SK-N-SH (cell line): ENCODE results near the gene FAM168A. TPM values are rescaled to one million over a fixed set of nuclear protein-coding genes. Genes with fewer than 3 reads are reported as not detected.

Source experiments
- CTCF ChIA-PET: fragments of 300-600, 350-600 bp; formaldehyde crosslinking; extraction: SDS; loops from one replicate; lab custom pipeline; 2021; lab: Yijun Ruan, JAX
- POLR2A ChIA-PET: fragments of 350-600 bp; sonication (Branson Sonifier 250); formaldehyde crosslinking; extraction: SDS; loops from one replicate; lab custom pipeline; 2020; ENCODE audit warnings: antibody characterized with exemption, inconsistent platforms; lab: Yijun Ruan, JAX
- DNase-seq: peaks from one replicate; pipeline ENCODE4 v3.0.0; 2012
- H2AFZ ChIP-seq: fragments of 200-600 bp; sonication (generic); 2 replicates; pipeline ENCODE4 v1.8.1; 2016; ENCODE audit warnings: antibody characterized with exemption, mild to moderate bottlenecking, low read depth
- H3F3A ChIP-seq: fragments of 200-600 bp; sonication (generic); replicated peaks from 2 replicates; pipeline ENCODE3; 2016; ENCODE audit warnings: antibody characterized with exemption, mild to moderate bottlenecking; ENCODE audit not compliant: insufficient read depth
- H3K27ac ChIP-seq, 2 experiments: fragments of 200-500 bp in 1 of 2; fragments of 200-600 bp in 1 of 2; sonication (Bioruptor generic) in 1 of 2; sonication (generic), shearing (Covaris generic) in 1 of 2; 2 replicates each; pipeline versions ENCODE4 v1.5.1 to v1.6.1; 2014 to 2016; ENCODE audit warnings: low read depth in 2 of 2, inconsistent platforms in 1 of 2, low read length in 1 of 2, mild to moderate bottlenecking in 1 of 2, mixed read lengths in 1 of 2
- H3K27me3 ChIP-seq: fragments of 200-600 bp; sonication (generic), shearing (Covaris generic); 2 replicates; pipeline ENCODE4 v1.6.1; 2016; ENCODE audit warnings: mixed run types; ENCODE audit not compliant: insufficient read depth
- H3K36me3 ChIP-seq, 2 experiments: fragments of 200-500 bp in 1 of 2; fragments of 200-600 bp in 1 of 2; sonication (Bioruptor generic) in 1 of 2; sonication (generic) in 1 of 2; replicated peaks in 1 of 2; 2 replicates each; pipeline versions ENCODE3 to v1.5.1; 2014 to 2016; ENCODE audit warnings: low read length in 1 of 2, mild to moderate bottlenecking in 1 of 2; ENCODE audit not compliant: insufficient read depth in 2 of 2, control insufficient read depth in 1 of 2
- H3K4me1 ChIP-seq, 2 experiments: fragments of 200-500 bp in 1 of 2; fragments of 200-600 bp in 1 of 2; sonication (Bioruptor generic) in 1 of 2; sonication (generic), shearing (Covaris generic) in 1 of 2; 2 replicates each; pipeline versions ENCODE4 v1.5.1 to v1.6.1; 2014 to 2016; ENCODE audit warnings: low read depth in 1 of 2, low read length in 1 of 2, mixed run types in 1 of 2; ENCODE audit not compliant: insufficient read depth in 2 of 2, control insufficient read depth in 1 of 2
- H3K4me2 ChIP-seq: fragments of 200-600 bp; sonication (generic), shearing (Covaris generic); 2 replicates; pipeline ENCODE4 v1.6.1; 2017; ENCODE audit warnings: mixed run types
- H3K4me3 ChIP-seq, 2 experiments: fragments of 200-500 bp in 1 of 2; fragments of 200-600 bp in 1 of 2; sonication (Bioruptor generic) in 1 of 2; sonication (generic), shearing (Covaris generic) in 1 of 2; 2 replicates each; pipeline versions ENCODE4 v1.5.1 to v1.8.1; 2014 to 2016; ENCODE audit warnings: low read depth in 2 of 2, inconsistent platforms in 1 of 2, low read length in 1 of 2, mild to moderate bottlenecking in 1 of 2, mixed read lengths in 1 of 2, moderate library complexity in 1 of 2
- H3K79me2 ChIP-seq: fragments of 200-600 bp; sonication (generic); 2 replicates; pipeline ENCODE4 v1.8.1; 2017; ENCODE audit warnings: mild to moderate bottlenecking; ENCODE audit not compliant: insufficient read depth
- H3K9ac ChIP-seq: fragments of 200-600 bp; sonication (generic); 2 replicates; pipeline ENCODE4 v1.6.1; 2017; ENCODE audit warnings: mixed run types
- H3K9me2 ChIP-seq: fragments of 200-600 bp; sonication (generic); 2 replicates; pipeline ENCODE4 v1.6.1; 2017; ENCODE audit warnings: mixed run types
- H3K9me3 ChIP-seq: fragments of 200-600 bp; sonication (generic); 2 replicates; pipeline ENCODE4 v1.6.1; 2017; ENCODE audit warnings: mixed run types, mild to moderate bottlenecking, moderate library complexity
- H4K20me1 ChIP-seq: fragments of 200-600 bp; sonication (generic); 2 replicates; pipeline ENCODE4 v1.6.1; 2017; ENCODE audit warnings: mild to moderate bottlenecking, mixed run types; ENCODE audit not compliant: insufficient read depth
- CHD2 ChIP-seq: fragments of 150-350 bp; IDR thresholded peaks from 2 replicates; pipeline ENCODE4 v1.6.1; 2018; ENCODE audit warnings: low read length; ENCODE audit not compliant: partially characterized antibody
- EP300 ChIP-seq, 2 experiments: IDR thresholded peaks; 2 replicates each; pipeline versions ENCODE4 v1.4.0 to v1.6.1; 2012; ENCODE audit warnings: borderline replicate concordance in 1 of 2, low read depth in 1 of 2, low read length in 1 of 2
- FOXJ3 ChIP-seq: sonication (generic); formaldehyde crosslinking; IDR thresholded peaks from 2 replicates; pipeline ENCODE4 v1.5.1; 2020; ENCODE audit warnings: mild to moderate bottlenecking, missing genetic modification reagents
- JUND ChIP-seq: IDR thresholded peaks from 2 replicates; pipeline ENCODE4 v1.4.0; 2012
- MXI1 ChIP-seq: IDR thresholded peaks from 2 replicates; pipeline ENCODE4 v1.6.1; 2012; ENCODE audit warnings: mild to moderate bottlenecking, low read depth, low read length, improper control_type of control experiment
- NFIC ChIP-seq: IDR thresholded peaks from 2 replicates; pipeline ENCODE4 v1.4.0; 2012; ENCODE audit warnings: borderline replicate concordance
- POLR2AphosphoS5 ChIP-seq: IDR thresholded peaks from 2 replicates; pipeline ENCODE4 v1.6.1; 2012; ENCODE audit warnings: low read depth, low read length
- RAD21 ChIP-seq: IDR thresholded peaks from 2 replicates; pipeline ENCODE4 v1.6.1; 2012; ENCODE audit warnings: mild to moderate bottlenecking, low read length
- RCOR1 ChIP-seq: fragments of 150-350 bp; IDR thresholded peaks from 2 replicates; pipeline ENCODE4 v1.6.1; 2017; ENCODE audit warnings: antibody characterized with exemption, low read length
- RFX5 ChIP-seq: IDR thresholded peaks from 2 replicates; pipeline ENCODE4 v1.6.1; 2012; ENCODE audit warnings: mild to moderate bottlenecking, improper control_type of control experiment, low read length
- SIN3A ChIP-seq: IDR thresholded peaks from 2 replicates; pipeline ENCODE4 v1.6.1; 2012; ENCODE audit warnings: low read depth, mild to moderate bottlenecking, low read length, moderate library complexity, borderline replicate concordance
- SMC3 ChIP-seq: IDR thresholded peaks from 2 replicates; pipeline ENCODE4 v1.6.1; 2012; ENCODE audit warnings: low read depth, low read length, improper control_type of control experiment
- TCF12 ChIP-seq: IDR thresholded peaks from 2 replicates; pipeline ENCODE4 v1.4.0; 2012
- TEAD4 ChIP-seq: IDR thresholded peaks from 2 replicates; pipeline ENCODE4 v1.4.0; 2012; ENCODE audit warnings: mild to moderate bottlenecking, borderline replicate concordance; ENCODE audit not compliant: insufficient read depth
- YY1 ChIP-seq: IDR thresholded peaks from 2 replicates; pipeline ENCODE4 v1.4.0; 2012; ENCODE audit warnings: low read depth, mild to moderate bottlenecking
- WGBS: methylation state at CpG from one replicate; pipeline ENCODE4 v1.1.6; 2017; ENCODE audit warnings: low lambda C conversion rate; 5-methylcytosine and 5-hydroxymethylcytosine counted together
- polyA plus RNA-seq, 3 experiments: library from polyadenylated mRNA; depleted of rRNA; stranded (reverse); fragments of >200 nt; gene quantifications; 2 replicates each; pipeline ENCODE4 v1.2.3, GENCODE V29; 2012
- TF ChIP-seq, protein P1 (sequence below): fragments of 200-600 bp; sonication (generic); IDR thresholded peaks from 2 replicates; pipeline ENCODE4 v1.6.1; 2017; ENCODE audit warnings: antibody characterized with exemption, mild to moderate bottlenecking, moderate library complexity
- TF ChIP-seq, protein P2 (sequence below): fragments of 150-350 bp; IDR thresholded peaks from 2 replicates; pipeline ENCODE4 v1.6.1; 2017; ENCODE audit warnings: antibody characterized with exemption, low read length, low read depth, borderline replicate concordance
- TF ChIP-seq, protein P3 (sequence below): IDR thresholded peaks from 2 replicates; pipeline ENCODE4 v1.4.0; 2012; ENCODE audit warnings: low read depth, borderline replicate concordance
- TF ChIP-seq, protein P4 (sequence below): IDR thresholded peaks from 2 replicates; pipeline ENCODE4 v1.6.1; 2012; ENCODE audit warnings: mild to moderate bottlenecking, low read depth, low read length, moderate library complexity

FAM168A gene
- polyA plus RNA-seq, 1 of the 3 experiments (the other 2 are of a cell fraction), result 17.8 TPM

DNA sequence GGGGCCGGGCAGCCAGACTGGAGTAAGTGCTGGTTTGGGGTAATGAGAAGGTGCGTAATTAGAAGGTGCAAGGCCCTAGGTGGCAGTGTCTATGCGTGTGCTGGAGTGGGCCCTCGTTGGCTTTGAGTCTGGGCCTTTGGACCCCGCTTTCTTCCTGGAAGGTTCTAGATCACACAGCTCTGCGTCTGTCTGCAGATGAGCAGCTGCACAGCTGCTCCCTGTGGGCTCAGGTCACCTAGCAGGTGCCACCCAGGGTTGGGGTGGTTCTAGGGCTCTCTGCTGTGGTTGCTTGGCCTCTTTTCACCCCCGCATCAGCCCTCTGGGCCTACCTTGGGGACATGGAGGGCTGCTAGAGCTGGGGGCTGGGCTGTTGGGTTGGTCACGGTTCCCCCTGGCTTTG, 211.4 kb downstream of the FAM168A start:
- no peaks in the 10 kb centered on the region for H3K36me3 ChIP-seq
- no peak overlapping the region for H3K4me2 ChIP-seq
- POLR2A ChIA-PET, result no interaction called here
- no peak overlapping the region for H2AFZ ChIP-seq
- no peak overlapping the region for H3K4me3 ChIP-seq
- H3K79me2 ChIP-seq, result peaks cover 47% of the 10 kb centered on the region
- TF ChIP-seq MXI1 (no peak), RFX5 (no peak), TEAD4 (no peak), CHD2 (no peak), RAD21 (no peak), EP300 (IDR thresholded peaks at IDR 0.05; ENCODE audit: borderline replicate concordance in 1 of 2, low read depth in 1 of 2, low read length in 1 of 2) (no peak), NFIC (no peak), POLR2AphosphoS5 (no peak), SIN3A (no peak), SMC3 (no peak), YY1 (no peak), FOXJ3 (CRISPR knock-in tag) (no peak), TCF12 (no peak), RCOR1 (no peak), JUND (no peak)
- TF ChIP-seq, protein P1, sequence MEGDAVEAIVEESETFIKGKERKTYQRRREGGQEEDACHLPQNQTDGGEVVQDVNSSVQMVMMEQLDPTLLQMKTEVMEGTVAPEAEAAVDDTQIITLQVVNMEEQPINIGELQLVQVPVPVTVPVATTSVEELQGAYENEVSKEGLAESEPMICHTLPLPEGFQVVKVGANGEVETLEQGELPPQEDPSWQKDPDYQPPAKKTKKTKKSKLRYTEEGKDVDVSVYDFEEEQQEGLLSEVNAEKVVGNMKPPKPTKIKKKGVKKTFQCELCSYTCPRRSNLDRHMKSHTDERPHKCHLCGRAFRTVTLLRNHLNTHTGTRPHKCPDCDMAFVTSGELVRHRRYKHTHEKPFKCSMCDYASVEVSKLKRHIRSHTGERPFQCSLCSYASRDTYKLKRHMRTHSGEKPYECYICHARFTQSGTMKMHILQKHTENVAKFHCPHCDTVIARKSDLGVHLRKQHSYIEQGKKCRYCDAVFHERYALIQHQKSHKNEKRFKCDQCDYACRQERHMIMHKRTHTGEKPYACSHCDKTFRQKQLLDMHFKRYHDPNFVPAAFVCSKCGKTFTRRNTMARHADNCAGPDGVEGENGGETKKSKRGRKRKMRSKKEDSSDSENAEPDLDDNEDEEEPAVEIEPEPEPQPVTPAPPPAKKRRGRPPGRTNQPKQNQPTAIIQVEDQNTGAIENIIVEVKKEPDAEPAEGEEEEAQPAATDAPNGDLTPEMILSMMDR, result no peak
- TF ChIP-seq, protein P2, sequence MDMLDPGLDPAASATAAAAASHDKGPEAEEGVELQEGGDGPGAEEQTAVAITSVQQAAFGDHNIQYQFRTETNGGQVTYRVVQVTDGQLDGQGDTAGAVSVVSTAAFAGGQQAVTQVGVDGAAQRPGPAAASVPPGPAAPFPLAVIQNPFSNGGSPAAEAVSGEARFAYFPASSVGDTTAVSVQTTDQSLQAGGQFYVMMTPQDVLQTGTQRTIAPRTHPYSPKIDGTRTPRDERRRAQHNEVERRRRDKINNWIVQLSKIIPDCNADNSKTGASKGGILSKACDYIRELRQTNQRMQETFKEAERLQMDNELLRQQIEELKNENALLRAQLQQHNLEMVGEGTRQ, result no peak
- TF ChIP-seq, protein P3, sequence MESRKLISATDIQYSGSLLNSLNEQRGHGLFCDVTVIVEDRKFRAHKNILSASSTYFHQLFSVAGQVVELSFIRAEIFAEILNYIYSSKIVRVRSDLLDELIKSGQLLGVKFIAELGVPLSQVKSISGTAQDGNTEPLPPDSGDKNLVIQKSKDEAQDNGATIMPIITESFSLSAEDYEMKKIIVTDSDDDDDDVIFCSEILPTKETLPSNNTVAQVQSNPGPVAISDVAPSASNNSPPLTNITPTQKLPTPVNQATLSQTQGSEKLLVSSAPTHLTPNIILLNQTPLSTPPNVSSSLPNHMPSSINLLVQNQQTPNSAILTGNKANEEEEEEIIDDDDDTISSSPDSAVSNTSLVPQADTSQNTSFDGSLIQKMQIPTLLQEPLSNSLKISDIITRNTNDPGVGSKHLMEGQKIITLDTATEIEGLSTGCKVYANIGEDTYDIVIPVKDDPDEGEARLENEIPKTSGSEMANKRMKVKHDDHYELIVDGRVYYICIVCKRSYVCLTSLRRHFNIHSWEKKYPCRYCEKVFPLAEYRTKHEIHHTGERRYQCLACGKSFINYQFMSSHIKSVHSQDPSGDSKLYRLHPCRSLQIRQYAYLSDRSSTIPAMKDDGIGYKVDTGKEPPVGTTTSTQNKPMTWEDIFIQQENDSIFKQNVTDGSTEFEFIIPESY, result no peak
- TF ChIP-seq, protein P4, sequence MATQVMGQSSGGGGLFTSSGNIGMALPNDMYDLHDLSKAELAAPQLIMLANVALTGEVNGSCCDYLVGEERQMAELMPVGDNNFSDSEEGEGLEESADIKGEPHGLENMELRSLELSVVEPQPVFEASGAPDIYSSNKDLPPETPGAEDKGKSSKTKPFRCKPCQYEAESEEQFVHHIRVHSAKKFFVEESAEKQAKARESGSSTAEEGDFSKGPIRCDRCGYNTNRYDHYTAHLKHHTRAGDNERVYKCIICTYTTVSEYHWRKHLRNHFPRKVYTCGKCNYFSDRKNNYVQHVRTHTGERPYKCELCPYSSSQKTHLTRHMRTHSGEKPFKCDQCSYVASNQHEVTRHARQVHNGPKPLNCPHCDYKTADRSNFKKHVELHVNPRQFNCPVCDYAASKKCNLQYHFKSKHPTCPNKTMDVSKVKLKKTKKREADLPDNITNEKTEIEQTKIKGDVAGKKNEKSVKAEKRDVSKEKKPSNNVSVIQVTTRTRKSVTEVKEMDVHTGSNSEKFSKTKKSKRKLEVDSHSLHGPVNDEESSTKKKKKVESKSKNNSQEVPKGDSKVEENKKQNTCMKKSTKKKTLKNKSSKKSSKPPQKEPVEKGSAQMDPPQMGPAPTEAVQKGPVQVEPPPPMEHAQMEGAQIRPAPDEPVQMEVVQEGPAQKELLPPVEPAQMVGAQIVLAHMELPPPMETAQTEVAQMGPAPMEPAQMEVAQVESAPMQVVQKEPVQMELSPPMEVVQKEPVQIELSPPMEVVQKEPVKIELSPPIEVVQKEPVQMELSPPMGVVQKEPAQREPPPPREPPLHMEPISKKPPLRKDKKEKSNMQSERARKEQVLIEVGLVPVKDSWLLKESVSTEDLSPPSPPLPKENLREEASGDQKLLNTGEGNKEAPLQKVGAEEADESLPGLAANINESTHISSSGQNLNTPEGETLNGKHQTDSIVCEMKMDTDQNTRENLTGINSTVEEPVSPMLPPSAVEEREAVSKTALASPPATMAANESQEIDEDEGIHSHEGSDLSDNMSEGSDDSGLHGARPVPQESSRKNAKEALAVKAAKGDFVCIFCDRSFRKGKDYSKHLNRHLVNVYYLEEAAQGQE, result no peak
- TF ChIP-seq, all 33 proteins: peak for 0
- Histone ChIP-seq H3K9me2 (no peaks in the 10 kb centered on the region), H3K27ac (no peak overlapping the region), H3K27me3 (no peaks in the 10 kb centered on the region), H3F3A (no peaks in the 10 kb centered on the region), H3K9me3 (no peaks in the 10 kb centered on the region), H3K9ac (no peak overlapping the region), H3K4me1 (peaks cover 15 to 24% of the 10 kb centered on the region in 2 experiments; a peak in 2 of 4 replicates), H4K20me1 (peaks cover 21% of the 10 kb centered on the region; the same call in 1 of the 2 replicates)
- DNase-seq, result no peak
- 93% methylated on average over 7 of the region's 8 CpGs for WGBS
- CTCF ChIA-PET, result interaction anchor here (1.1 to 8.7 kb wide), 3 partner anchors 35 to 80 kb away, joined by 3 to 144 read pairs (median 11); no protein-coding TSS in a partner anchor
